Effector memory CD4-positive, alpha-beta T cell (primary cell): ENCODE results near the gene HDAC7.

Source experiments
- DNase-seq, 3 donors: peaks; one replicate each; pipeline ENCODE4 v3.0.0-alpha.2; 2020
- H3K27ac ChIP-seq: 2 replicates; pipeline ENCODE4 v1.7.0; 2013; ENCODE audit warnings: mild to moderate bottlenecking, low read length, moderate library complexity; ENCODE audit not compliant: insufficient read depth, poor library complexity, severe bottlenecking
- H3K27me3 ChIP-seq: replicated peaks from 2 replicates; pipeline ENCODE4 v1.7.0; 2013; ENCODE audit warnings: mild to moderate bottlenecking, low read length; ENCODE audit not compliant: insufficient read depth, control insufficient read depth, poor library complexity, severe bottlenecking
- H3K36me3 ChIP-seq: 2 replicates; pipeline ENCODE4 v1.7.0; 2013; ENCODE audit warnings: mild to moderate bottlenecking, low read length, moderate library complexity; ENCODE audit not compliant: control insufficient read depth, insufficient read depth
- H3K4me1 ChIP-seq: 2 replicates; pipeline ENCODE4 v1.7.0; 2013; ENCODE audit warnings: low read length, mild to moderate bottlenecking; ENCODE audit not compliant: control insufficient read depth, insufficient read depth, poor library complexity, severe bottlenecking
- H3K4me3 ChIP-seq: 2 replicates; pipeline ENCODE4 v1.7.0; 2013; ENCODE audit warnings: low read length, low read depth, mild to moderate bottlenecking; ENCODE audit not compliant: insufficient read depth, poor library complexity, severe bottlenecking
- H3K9me3 ChIP-seq: 2 replicates; pipeline ENCODE4 v1.7.0; 2013; ENCODE audit warnings: mild to moderate bottlenecking, low read length, moderate library complexity; ENCODE audit not compliant: control insufficient read depth
- total RNA-seq, 3 donors: gene quantifications; one replicate each; lab custom pipeline; 2026; lab: John Stamatoyannopoulos, UW

HDAC7 gene
- 129 to 179 (median 165) reads per million in 3 donors for total RNA-seq

GRCh38 chr12:47819896-47820630 is at the start of gene HDAC7:
Gene HDAC7, minus strand, starts transcription at chr12:47819903. Its CDS starts 118 bp downstream, at chr12:47819785.
- Histone ChIP-seq H3K27me3 (no peaks in the 10 kb centered on the region), H3K9me3 (no peaks in the 10 kb centered on the region), H3K36me3 (no peaks in the 10 kb centered on the region), H3K27ac (peak within 1 kb of the TSS; percentile 86), H3K4me3 (peak within 1 kb of the TSS; percentile 69), H3K4me1 (peaks cover 68% of the 10 kb centered on the region)
- DNase-seq: peak; percentile 61 to 65 (median 63)

GRCh38 chr12:47868552-47869031 is 48.9 kb upstream of the HDAC7 start:
- Histone ChIP-seq H3K4me1 (no peaks in the 10 kb centered on the region), H3K36me3 (no peaks in the 10 kb centered on the region), H3K27ac (no peak overlapping the region), H3K9me3 (no peaks in the 10 kb centered on the region), H3K27me3 (no peaks in the 10 kb centered on the region), H3K4me3 (no peak overlapping the region)
- no peak for DNase-seq

GRCh38 chr12:47868041-47868440 is 48.3 kb upstream of the HDAC7 start:
- no peak overlapping the region for H3K4me3 ChIP-seq
- no peak overlapping the region for H3K27ac ChIP-seq
- H3K4me1 ChIP-seq: no peaks in the 10 kb centered on the region
- no peaks in the 10 kb centered on the region for H3K27me3 ChIP-seq
- no peaks in the 10 kb centered on the region for H3K9me3 ChIP-seq
- no peaks in the 10 kb centered on the region for H3K36me3 ChIP-seq
- no peak for DNase-seq

GRCh38 chr12:47867495-47867941 is 47.8 kb upstream of the HDAC7 start:
- no peak overlapping the region for H3K4me3 ChIP-seq
- H3K36me3 ChIP-seq: no peaks in the 10 kb centered on the region

GRCh38 chr12:47864646-47865235 is 45.0 kb upstream of the HDAC7 start:
- Histone ChIP-seq H3K36me3 (no peaks in the 10 kb centered on the region), H3K4me1 (no peaks in the 10 kb centered on the region), H3K27ac (no peak overlapping the region), H3K4me3 (no peak overlapping the region), H3K9me3 (no peaks in the 10 kb centered on the region), H3K27me3 (no peaks in the 10 kb centered on the region)
- DNase-seq: no peak

More at GRCh38 chr12:47867495-47867941, 47.8 kb upstream of the HDAC7 start:
- DNase-seq: no peak
- Histone ChIP-seq H3K9me3 (no peaks in the 10 kb centered on the region), H3K27me3 (no peaks in the 10 kb centered on the region), H3K4me1 (no peaks in the 10 kb centered on the region), H3K27ac (no peak overlapping the region)

GRCh38 chr12:47863985-47864384 is 44.3 kb upstream of the HDAC7 start:
- Histone ChIP-seq H3K27me3 (no peaks in the 10 kb centered on the region), H3K4me1 (no peaks in the 10 kb centered on the region), H3K9me3 (no peaks in the 10 kb centered on the region), H3K36me3 (no peaks in the 10 kb centered on the region), H3K27ac (no peak overlapping the region), H3K4me3 (no peak overlapping the region)
- DNase-seq: no peak

- Histone ChIP-seq H3K27ac (no peak overlapping the region), H3K9me3 (no peaks in the 10 kb centered on the region), H3K4me1 (no peaks in the 10 kb centered on the region), H3K27me3 (no peaks in the 10 kb centered on the region), H3K36me3 (no peaks in the 10 kb centered on the region), H3K4me3 (no peak overlapping the region)
- no peak for DNase-seq
These were observed 43.8 kb upstream of the HDAC7 start for GRCh38 chr12:47863467-47863866.

- H3K4me3 ChIP-seq: no peak overlapping the region
- no peak overlapping the region for H3K27ac ChIP-seq
- no peaks in the 10 kb centered on the region for H3K9me3 ChIP-seq
- H3K27me3 ChIP-seq: no peaks in the 10 kb centered on the region
- no peaks in the 10 kb centered on the region for H3K4me1 ChIP-seq
- DNase-seq: no peak
- H3K36me3 ChIP-seq: no peaks in the 10 kb centered on the region
These were observed 43.2 kb upstream of the HDAC7 start for GRCh38 chr12:47862881-47863280.

- no peaks in the 10 kb centered on the region for H3K36me3 ChIP-seq
- H3K27me3 ChIP-seq: no peaks in the 10 kb centered on the region
- no peak overlapping the region for H3K4me3 ChIP-seq
- no peaks in the 10 kb centered on the region for H3K9me3 ChIP-seq
- no peak for DNase-seq
- H3K4me1 ChIP-seq: no peaks in the 10 kb centered on the region
- H3K27ac ChIP-seq: no peak overlapping the region
These were observed 42.6 kb upstream of the HDAC7 start for GRCh38 chr12:47862167-47862750.

- Histone ChIP-seq H3K27ac (no peak overlapping the region), H3K9me3 (no peaks in the 10 kb centered on the region), H3K27me3 (no peaks in the 10 kb centered on the region), H3K36me3 (no peaks in the 10 kb centered on the region), H3K4me1 (no peaks in the 10 kb centered on the region), H3K4me3 (no peak overlapping the region)
- no peak for DNase-seq
These were observed 41.2 kb upstream of the HDAC7 start for GRCh38 chr12:47860873-47861272.
